Mesenchymal stem cell (in vitro differentiated cells and primary cell): ENCODE measurements around the gene BIRC5.
A peak's percentile ranks its signal among the peaks of the same experiment; 100 is the strongest.

Experiments used
- DNase-seq: peaks from one replicate; pipeline ENCODE4 v3.0.0-alpha.2; 2013
- H2AFZ ChIP-seq: one replicate; pipeline ENCODE4 v1.6.1; 2013; ENCODE audit warnings: low read depth, mild to moderate bottlenecking, control low read depth, inconsistent platforms, low read length, moderate library complexity
- H2AK5ac ChIP-seq: 2 replicates; pipeline ENCODE4 v1.6.1; 2013; ENCODE audit warnings: low read length, moderate library complexity, mild to moderate bottlenecking, inconsistent platforms; ENCODE audit not compliant: severe bottlenecking
- H2BK120ac ChIP-seq: one replicate; pipeline ENCODE4 v1.6.1; 2013; ENCODE audit warnings: low read depth, mild to moderate bottlenecking, inconsistent platforms, low read length, moderate library complexity
- H2BK12ac ChIP-seq, 2 experiments: one replicate each; pipeline ENCODE4 v1.6.1; 2013; ENCODE audit warnings: inconsistent platforms in 2 of 2, low read length in 2 of 2, mild to moderate bottlenecking in 2 of 2, moderate library complexity in 2 of 2, control low read depth in 1 of 2
- H2BK15ac ChIP-seq: one replicate; pipeline ENCODE4 v1.6.1; 2013; ENCODE audit warnings: mild to moderate bottlenecking, low read depth, inconsistent platforms; ENCODE audit not compliant: poor library complexity, severe bottlenecking
- H2BK5ac ChIP-seq: 2 replicates; pipeline ENCODE4 v1.6.1; 2013; ENCODE audit warnings: low read depth, mild to moderate bottlenecking, low read length, control low read depth, inconsistent platforms; ENCODE audit not compliant: poor library complexity, severe bottlenecking
- H3K14ac ChIP-seq, 2 experiments: one replicate each; pipeline ENCODE4 v1.6.1; 2013; ENCODE audit warnings: inconsistent platforms in 2 of 2, low read length in 2 of 2, control low read depth in 1 of 2, mild to moderate bottlenecking in 1 of 2, moderate library complexity in 1 of 2
- H3K18ac ChIP-seq, 2 experiments: one replicate each; pipeline ENCODE4 v1.6.1; 2013; ENCODE audit warnings: inconsistent platforms in 2 of 2, low read length in 2 of 2, control low read depth in 1 of 2, low read depth in 1 of 2, mild to moderate bottlenecking in 1 of 2
- H3K23ac ChIP-seq, 2 experiments: one replicate each; pipeline ENCODE4 v1.6.1; 2013; ENCODE audit warnings: inconsistent platforms in 2 of 2, low read length in 2 of 2, mild to moderate bottlenecking in 2 of 2, moderate library complexity in 2 of 2, control low read depth in 1 of 2
- H3K27ac ChIP-seq: 2 replicates; pipeline ENCODE4 v1.5.1; 2013; ENCODE audit warnings: mild to moderate bottlenecking, moderate library complexity, low read length, control low read depth, inconsistent platforms; ENCODE audit not compliant: poor library complexity, severe bottlenecking
- H3K27me3 ChIP-seq, 2 experiments: 2 replicates each; pipeline versions ENCODE4 v1.6.1 to v1.7.0; 2013; ENCODE audit warnings: low read length in 2 of 2, mild to moderate bottlenecking in 2 of 2, moderate library complexity in 2 of 2, control low read depth in 1 of 2, inconsistent platforms in 1 of 2; ENCODE audit not compliant: control insufficient read depth in 1 of 2, insufficient read depth in 1 of 2
- H3K36me3 ChIP-seq, 2 experiments: 2 replicates each; pipeline versions ENCODE4 v1.6.1 to v1.7.0; 2013; ENCODE audit warnings: low read length in 2 of 2, control low read depth in 1 of 2, inconsistent platforms in 1 of 2, low read depth in 1 of 2, mild to moderate bottlenecking in 1 of 2; ENCODE audit not compliant: insufficient read depth in 2 of 2, control insufficient read depth in 1 of 2
- H3K4ac ChIP-seq, 2 experiments: one replicate each; pipeline ENCODE4 v1.6.1; 2013; ENCODE audit warnings: inconsistent platforms in 2 of 2, low read length in 2 of 2, mild to moderate bottlenecking in 2 of 2, moderate library complexity in 2 of 2, control low read depth in 1 of 2, low read depth in 1 of 2
- H3K4me1 ChIP-seq: 2 replicates; pipeline ENCODE4 v1.6.1; 2013; ENCODE audit warnings: low read depth, low read length, control low read depth; ENCODE audit not compliant: control insufficient read depth, insufficient read depth
- H3K4me2 ChIP-seq: 2 replicates; pipeline ENCODE4 v1.6.1; 2013; ENCODE audit warnings: low read length, mild to moderate bottlenecking, inconsistent platforms; ENCODE audit not compliant: poor library complexity, severe bottlenecking
- H3K4me3 ChIP-seq, 2 experiments: 2 replicates each; pipeline versions ENCODE4 v1.5.1 to v1.7.0; 2013; ENCODE audit warnings: low read length in 2 of 2, mild to moderate bottlenecking in 2 of 2, control low read depth in 1 of 2, low read depth in 1 of 2; ENCODE audit not compliant: insufficient read depth in 1 of 2
- H3K79me1 ChIP-seq: replicated peaks from 2 replicates; pipeline ENCODE4 v1.6.1; 2013; ENCODE audit warnings: mild to moderate bottlenecking, control low read depth, low read length, inconsistent platforms; ENCODE audit not compliant: poor library complexity, severe bottlenecking
- H3K9ac ChIP-seq: 2 replicates; pipeline ENCODE4 v1.7.0; 2013; ENCODE audit warnings: mild to moderate bottlenecking, low read length, moderate library complexity
- H3K9me3 ChIP-seq: 2 replicates; pipeline ENCODE4 v1.7.0; 2013; ENCODE audit warnings: mild to moderate bottlenecking, low read length; ENCODE audit not compliant: control insufficient read depth
- H4K8ac ChIP-seq: one replicate; pipeline ENCODE4 v1.6.1; 2013; ENCODE audit warnings: inconsistent platforms, mild to moderate bottlenecking, low read length, moderate library complexity
- H4K91ac ChIP-seq: one replicate; pipeline ENCODE4 v1.6.1; 2013; ENCODE audit warnings: mild to moderate bottlenecking, low read length, inconsistent platforms
- WGBS: methylation state at CpG from one replicate; pipeline ENCODE4 v1.1.7; 2013; ENCODE audit warnings: mixed read lengths; 5-methylcytosine and 5-hydroxymethylcytosine counted together

Gene BIRC5

GRCh38 chr17:78225088-78225865 is 11.2 kb downstream of the BIRC5 start:
- Histone ChIP-seq H2BK12ac (no peak overlapping the region), H4K8ac (no peak overlapping the region), H3K4me3 (no peak overlapping the region), H3K14ac (no peak overlapping the region), H3K27me3 (peaks cover 6 to 14% of the 10 kb centered on the region in 2 experiments), H2BK120ac (no peak overlapping the region), H3K4me2 (no peak overlapping the region), H3K79me1 (no peaks in the 10 kb centered on the region), H2BK15ac (no peak overlapping the region), H3K27ac (no peak overlapping the region), H3K4me1 (peaks cover 5% of the 10 kb centered on the region), H3K23ac (no peak overlapping the region), H2AK5ac (no peak overlapping the region), H3K9ac (no peak overlapping the region), H4K91ac (no peak overlapping the region), H3K18ac (no peak overlapping the region), H2AFZ (no peak overlapping the region), H2BK5ac (no peak overlapping the region), H3K4ac (no peak overlapping the region), H3K9me3 (no peaks in the 10 kb centered on the region), H3K36me3 (peaks cover 0 to 7% of the 10 kb centered on the region in 2 experiments)
- no peak for DNase-seq
- WGBS, result 98% methylated on average over 14 of the region's 16 CpGs

- no peaks in the 10 kb centered on the region for H3K9me3 ChIP-seq
- H4K91ac ChIP-seq, result no peak overlapping the region
- H3K4me2 ChIP-seq, result no peak overlapping the region
- no peak overlapping the region for H2BK12ac ChIP-seq
- no peak overlapping the region for H2BK5ac ChIP-seq
- H3K18ac ChIP-seq, result no peak overlapping the region
- H3K27me3 ChIP-seq, result peaks cover 15 to 23% of the 10 kb centered on the region in 2 experiments
- H3K4ac ChIP-seq, result no peak overlapping the region
- 73% methylated on average over 12 of the region's 12 CpGs for WGBS
- H2AFZ ChIP-seq, result no peak overlapping the region
- H3K9ac ChIP-seq, result no peak overlapping the region
- no peak overlapping the region for H3K23ac ChIP-seq
- no peaks in the 10 kb centered on the region for H3K79me1 ChIP-seq
- no peak overlapping the region for H2AK5ac ChIP-seq
- peaks cover 0 to 7% of the 10 kb centered on the region in 2 experiments for H3K36me3 ChIP-seq
- no peak overlapping the region for H4K8ac ChIP-seq
- H3K4me1 ChIP-seq, result peaks cover 8% of the 10 kb centered on the region
- H2BK15ac ChIP-seq, result no peak overlapping the region
- no peak for DNase-seq
- no peak overlapping the region for H3K14ac ChIP-seq
- H3K4me3 ChIP-seq, result no peak overlapping the region
- no peak overlapping the region for H3K27ac ChIP-seq
- H2BK120ac ChIP-seq, result no peak overlapping the region
These were observed 12.2 kb downstream of the BIRC5 start for GRCh38 chr17:78226055-78226758.

- H3K18ac ChIP-seq, result no peak overlapping the region
- H3K14ac ChIP-seq, result no peak overlapping the region
- H3K36me3 ChIP-seq, result peaks cover 0 to 7% of the 10 kb centered on the region in 2 experiments
- WGBS, result 85% methylated on average over 18 of the region's 20 CpGs
- peak overlapping the region; percentile 47 for H4K91ac ChIP-seq
- no peak overlapping the region for H3K4ac ChIP-seq
- no peak overlapping the region for H3K9ac ChIP-seq
- peak overlapping the region; percentile 36 for H4K8ac ChIP-seq
- H3K27ac ChIP-seq, result no peak overlapping the region
- H2BK15ac ChIP-seq, result no peak overlapping the region
- H3K79me1 ChIP-seq, result no peaks in the 10 kb centered on the region
- no peak overlapping the region for H2BK120ac ChIP-seq
- H3K23ac ChIP-seq, result no peak overlapping the region
- peak overlapping the region in 1 of 2 experiments; percentile 5 for H3K4me3 ChIP-seq
- no peak overlapping the region for H2BK5ac ChIP-seq
- no peaks in the 10 kb centered on the region for H3K9me3 ChIP-seq
- H3K4me1 ChIP-seq, result peaks cover 13% of the 10 kb centered on the region
- H2AFZ ChIP-seq, result no peak overlapping the region
- peaks cover 20 to 28% of the 10 kb centered on the region in 2 experiments for H3K27me3 ChIP-seq
- no peak overlapping the region for H2BK12ac ChIP-seq
- no peak for DNase-seq
- no peak overlapping the region for H3K4me2 ChIP-seq
- H2AK5ac ChIP-seq, result no peak overlapping the region
These were observed 12.9 kb downstream of the BIRC5 start for GRCh38 chr17:78226759-78227454.

GRCh38 chr17:78227455-78227916 is 13.4 kb downstream of the BIRC5 start:
- Histone ChIP-seq H3K4ac (no peak overlapping the region), H3K4me3 (no peak overlapping the region), H2BK5ac (no peak overlapping the region), H2BK120ac (no peak overlapping the region), H3K18ac (no peak overlapping the region), H3K27me3 (peaks cover 24 to 34% of the 10 kb centered on the region in 2 experiments), H2AK5ac (no peak overlapping the region), H2BK12ac (no peak overlapping the region), H2AFZ (no peak overlapping the region), H3K27ac (no peak overlapping the region), H3K9ac (no peak overlapping the region), H4K8ac (no peak overlapping the region), H3K79me1 (no peaks in the 10 kb centered on the region), H4K91ac (no peak overlapping the region), H2BK15ac (no peak overlapping the region), H3K23ac (no peak overlapping the region), H3K14ac (peak overlapping the region in 1 of 2 experiments; percentile 74), H3K9me3 (no peaks in the 10 kb centered on the region), H3K4me2 (no peak overlapping the region), H3K36me3 (peaks cover 0 to 7% of the 10 kb centered on the region in 2 experiments), H3K4me1 (peaks cover 18% of the 10 kb centered on the region)
- no peak for DNase-seq
- 87% methylated on average over 10 of the region's 10 CpGs for WGBS
